Mesodermal cell (in vitro differentiated cells): ENCODE data around the gene ISLR2.
"Not testable (repeated sequence)": the region's sequence is repeated elsewhere in the genome, so short reads cannot be mapped to it uniquely, and the experiment has no call there.

Experiments used
- H3K27ac ChIP-seq: 2 replicates; pipeline ENCODE4 v1.7.0; 2013; ENCODE audit warnings: mild to moderate bottlenecking, low read depth, low read length, moderate library complexity; ENCODE audit not compliant: severe bottlenecking
- H3K36me3 ChIP-seq: 2 replicates; pipeline ENCODE4 v1.7.1; 2013; ENCODE audit warnings: mild to moderate bottlenecking, low read length, moderate library complexity; ENCODE audit not compliant: control insufficient read depth, insufficient read depth
- H3K4me1 ChIP-seq: one replicate; pipeline ENCODE4 v1.7.1; 2013; ENCODE audit warnings: mild to moderate bottlenecking, low read length; ENCODE audit not compliant: insufficient read depth, control insufficient read depth, poor library complexity, severe bottlenecking
- H3K4me3 ChIP-seq: 2 replicates; pipeline ENCODE4 v1.7.0; 2013; ENCODE audit warnings: low read length, control low read depth, mild to moderate bottlenecking; ENCODE audit not compliant: insufficient read depth, poor library complexity, severe bottlenecking; ENCODE audit errors: extremely low read depth
- H3K9me3 ChIP-seq: 2 replicates; pipeline ENCODE4 v1.7.1; 2013; ENCODE audit warnings: mild to moderate bottlenecking, low read length, moderate library complexity; ENCODE audit not compliant: control insufficient read depth
- WGBS, 2 experiments: methylation state at CpG; one replicate each; pipeline ENCODE4 v1.1.5; 2013; ENCODE audit warnings: missing lambda C conversion rate in 2 of 2; ENCODE audit not compliant: insufficient coverage in 2 of 2; 5-methylcytosine and 5-hydroxymethylcytosine counted together

ISLR2 gene

GRCh38 chr15:74158855-74159650 is 28.7 kb downstream of the ISLR2 start:
- no peak overlapping the region for H3K27ac ChIP-seq
- 100% methylated on average over 1 of the region's 5 CpGs for WGBS, 2 experiments
- no peaks in the 10 kb centered on the region for H3K9me3 ChIP-seq
- H3K36me3 ChIP-seq: no peaks in the 10 kb centered on the region
- no peak overlapping the region for H3K4me3 ChIP-seq
- peaks cover 23% of the 10 kb centered on the region for H3K4me1 ChIP-seq

DNA sequence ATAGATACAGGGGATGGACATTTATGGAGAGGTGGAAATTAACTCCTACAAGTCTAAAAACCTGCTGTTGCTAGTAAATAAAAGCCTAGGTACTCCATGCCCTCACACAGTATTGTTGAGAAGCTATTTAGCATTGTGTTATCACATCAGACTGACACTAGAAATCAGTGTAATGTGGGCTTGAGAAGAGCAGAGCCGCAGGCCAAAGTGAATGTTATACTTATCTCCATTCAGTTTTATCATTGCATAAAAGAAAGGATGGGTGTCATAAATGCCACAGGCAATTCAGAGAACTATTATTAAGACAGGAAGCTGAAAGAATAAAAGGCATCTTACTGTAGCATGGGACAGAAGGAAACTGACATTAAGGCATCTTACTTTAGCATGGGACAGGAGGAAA is 29.4 kb downstream of the ISLR2 start:
- H3K27ac ChIP-seq: no peak overlapping the region
- H3K4me1 ChIP-seq: peaks cover 23% of the 10 kb centered on the region
- WGBS, 2 experiments: no CpG with 5 or more reads among the region's 1 CpG
- H3K9me3 ChIP-seq: no peaks in the 10 kb centered on the region
- no peaks in the 10 kb centered on the region for H3K36me3 ChIP-seq
- H3K4me3 ChIP-seq: no peak overlapping the region

- not testable (repeated sequence) for H3K36me3 ChIP-seq, H3K9me3 ChIP-seq, H3K27ac ChIP-seq, H3K4me3 ChIP-seq
- WGBS, 2 experiments: no CpG with 5 or more reads among the region's 3 CpGs
- peaks cover 23% of the 10 kb centered on the region for H3K4me1 ChIP-seq
Measured at GRCh38 chr15:74160390-74160789, 30.0 kb downstream of the ISLR2 start.

GRCh38 chr15:74162195-74162536 is 31.8 kb downstream of the ISLR2 start:
- H3K9me3 ChIP-seq, H3K36me3 ChIP-seq, H3K27ac ChIP-seq, H3K4me1 ChIP-seq, H3K4me3 ChIP-seq: not testable (repeated sequence)
- 89 to 100% methylated on average over 1 of the region's 3 CpGs for WGBS, 2 experiments

GRCh38 chr15:74165461-74165860 is 35.1 kb downstream of the ISLR2 start:
- Histone ChIP-seq H3K9me3 (no peaks in the 10 kb centered on the region), H3K36me3 (no peaks in the 10 kb centered on the region), H3K4me1 (no peaks in the 10 kb centered on the region), H3K4me3 (no peak overlapping the region), H3K27ac (no peak overlapping the region)
- 100% methylated on average over 1 of the region's 1 CpG; no CpG with 5 or more reads in 1 of the 2 experiments for WGBS, 2 experiments

- Histone ChIP-seq H3K9me3 (no peaks in the 10 kb centered on the region), H3K36me3 (no peaks in the 10 kb centered on the region), H3K27ac (no peak overlapping the region), H3K4me1 (peaks cover 2% of the 10 kb centered on the region), H3K4me3 (no peak overlapping the region)
- WGBS, 2 experiments: 83 to 88% methylated on average over 2 to 4 of the region's 4 CpGs
Measured at GRCh38 chr15:74167891-74168331, 37.5 kb downstream of the ISLR2 start.

- WGBS, 2 experiments: 65 to 68% methylated on average over 2 of the region's 3 CpGs
- no peak overlapping the region for H3K27ac ChIP-seq
- peaks cover 10% of the 10 kb centered on the region for H3K4me1 ChIP-seq
- H3K9me3 ChIP-seq: no peaks in the 10 kb centered on the region
- no peak overlapping the region for H3K4me3 ChIP-seq
- no peaks in the 10 kb centered on the region for H3K36me3 ChIP-seq
Measured at GRCh38 chr15:74168711-74169126, 38.3 kb downstream of the ISLR2 start.

- Histone ChIP-seq H3K4me1 (peaks cover 18% of the 10 kb centered on the region), H3K4me3 (no peak overlapping the region), H3K36me3 (no peaks in the 10 kb centered on the region), H3K9me3 (no peaks in the 10 kb centered on the region), H3K27ac (no peak overlapping the region)
- 83 to 88% methylated on average over 7 to 11 of the region's 15 CpGs for WGBS, 2 experiments
Measured at GRCh38 chr15:74170071-74170844, 39.9 kb downstream of the ISLR2 start.

DNA sequence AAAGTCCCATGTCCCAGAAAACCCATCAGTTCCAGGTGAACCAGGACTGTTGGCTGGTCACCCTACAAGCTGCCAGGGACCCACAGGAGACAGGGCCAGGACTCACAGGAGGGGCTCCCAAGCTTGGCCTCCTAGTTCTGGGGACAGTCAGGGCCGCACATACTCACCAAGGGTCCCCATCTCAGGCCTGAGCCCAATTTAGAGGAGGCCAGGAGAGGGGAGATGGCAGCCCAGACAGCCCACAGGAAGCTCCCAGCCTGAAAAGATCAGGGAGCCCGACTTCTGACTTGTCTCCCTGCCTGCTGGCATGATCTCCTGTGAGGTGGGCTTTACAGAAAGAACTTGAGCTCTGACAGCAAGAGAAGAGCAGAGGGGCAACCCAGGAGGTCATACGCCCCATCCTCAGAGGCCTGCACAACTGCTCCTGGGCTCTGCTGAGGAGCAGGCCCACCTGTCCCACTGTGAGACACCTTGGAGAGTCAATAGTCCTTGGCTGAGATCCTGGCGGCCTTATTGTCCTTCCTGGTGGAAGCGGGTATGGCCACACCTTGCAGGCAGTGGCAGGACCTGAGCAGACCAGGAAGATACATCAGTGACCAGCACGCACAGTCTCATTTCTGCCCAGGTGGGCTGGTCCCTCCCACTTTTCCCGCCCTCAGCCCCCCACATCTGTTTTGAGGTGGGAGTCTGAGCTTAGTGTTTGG is 40.6 kb downstream of the ISLR2 start:
- no peak overlapping the region for H3K27ac ChIP-seq
- no peak overlapping the region for H3K4me3 ChIP-seq
- H3K4me1 ChIP-seq: peaks cover 20% of the 10 kb centered on the region
- 91 to 92% methylated on average over 5 to 7 of the region's 7 CpGs for WGBS, 2 experiments
- no peaks in the 10 kb centered on the region for H3K36me3 ChIP-seq
- H3K9me3 ChIP-seq: no peaks in the 10 kb centered on the region

DNA sequence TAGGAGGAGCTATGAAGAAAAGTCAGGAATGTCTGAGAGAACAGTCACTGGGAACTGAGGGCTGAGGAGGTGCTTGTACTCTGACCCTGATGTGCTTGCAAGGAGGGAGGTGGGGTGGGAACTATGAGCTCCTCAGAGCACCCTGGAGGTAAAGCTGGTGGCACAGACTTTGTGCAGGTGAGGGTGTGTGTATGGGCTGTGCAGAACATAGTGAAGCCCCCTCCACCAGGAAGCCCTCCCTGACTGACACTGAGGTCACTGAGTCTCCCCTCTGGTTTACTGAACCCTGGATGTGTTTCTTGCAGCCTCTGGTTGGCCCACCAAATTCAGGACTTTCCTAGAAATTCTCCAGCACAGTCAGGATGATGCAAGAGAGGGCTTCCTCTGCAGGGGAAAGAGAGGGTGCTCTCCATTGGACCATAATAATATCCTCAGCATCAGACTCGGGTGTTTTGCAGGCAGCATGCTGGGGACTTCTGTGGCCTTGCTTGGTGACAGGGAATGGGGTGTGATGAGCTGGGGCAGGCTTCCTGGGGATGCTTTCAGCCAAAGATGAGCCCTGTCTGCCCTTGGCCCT is 41.7 kb downstream of the ISLR2 start:
- 100% methylated on average over 1 of the region's 1 CpG; no CpG with 5 or more reads in 1 of the 2 experiments for WGBS, 2 experiments

More for the DNA sequence above, 41.7 kb downstream of the ISLR2 start:
- Histone ChIP-seq H3K27ac (no peak overlapping the region), H3K4me1 (peaks cover 30% of the 10 kb centered on the region), H3K4me3 (no peak overlapping the region), H3K36me3 (no peaks in the 10 kb centered on the region), H3K9me3 (no peaks in the 10 kb centered on the region)
